K562 (cell line): ENCODE data around the gene EIF1. TPM values are rescaled to one million over a fixed set of nuclear protein-coding genes. Genes with fewer than 3 reads are reported as not detected.

Experiments
- LCOR ChIP-seq: sonication (generic); formaldehyde crosslinking; IDR thresholded peaks from 2 replicates; pipeline ENCODE4 v1.8.0; 2022; ENCODE audit warnings: mild to moderate bottlenecking, missing genetic modification reagents
- NRF1 ChIP-seq, 2 experiments: fragments of 450-650 bp; IDR thresholded peaks in 1 of 2; conservative IDR thresholded peaks in 1 of 2; 2 replicates each; pipeline ENCODE4 v1.6.1; 2014; ENCODE audit warnings: mild to moderate bottlenecking in 2 of 2
- PPARD ChIP-seq: fragments of 250-450 bp; sonication (Bioruptor Pico); IDR thresholded peaks from 2 replicates; pipeline ENCODE4 v1.8.0; 2022; ENCODE audit warnings: inconsistent platforms, mild to moderate bottlenecking, moderate library complexity
- SREBF1 ChIP-seq: fragments of 150-350 bp; IDR thresholded peaks from 2 replicates; pipeline ENCODE4 v1.6.1; 2014; ENCODE audit warnings: antibody characterized with exemption, low read depth, low read length, borderline replicate concordance
- STAT5A ChIP-seq: IDR thresholded peaks from 2 replicates; pipeline ENCODE4 v1.6.1; 2012; ENCODE audit warnings: low read length, inconsistent platforms, borderline replicate concordance
- ZC3H11A ChIP-seq: IDR thresholded peaks from 2 replicates; pipeline ENCODE4 v1.6.1; 2012; ENCODE audit warnings: low read depth, low read length, improper control_type of control experiment
- ZNF239 ChIP-seq: fragments of 250-450 bp; sonication (Bioruptor Pico); IDR thresholded peaks from 2 replicates; pipeline ENCODE4 v1.4.0; 2020; ENCODE audit warnings: mild to moderate bottlenecking
- ZNF561 ChIP-seq: fragments of 450-650 bp; formaldehyde crosslinking; conservative IDR thresholded peaks from 2 replicates; pipeline ENCODE4 v1.4.0; 2020; ENCODE audit warnings: mild to moderate bottlenecking, moderate library complexity
- ZNF644 ChIP-seq: fragments of 200-800 bp; sonication (Bioruptor generic); IDR thresholded peaks from 2 replicates; pipeline ENCODE4 v1.6.1; 2016; ENCODE audit warnings: low read depth, missing genetic modification characterization, missing compliant biosample characterization
- ZNF766 ChIP-seq: fragments of 200-800 bp; sonication (Bioruptor generic); conservative IDR thresholded peaks from 2 replicates; pipeline ENCODE4 v1.6.1; 2016; ENCODE audit warnings: missing genetic modification characterization, missing compliant biosample characterization
- polyA plus RNA-seq, 8 experiments: library from polyadenylated mRNA; depleted of rRNA in 4 of 8; stranded (reverse) in 5 of 8; unstranded in 3 of 8; fragments of >200 nt; fragmentation: Nextera tagmentation in 2 of 8; fragmentation: Illumina TruSeq in 1 of 8; extraction: Ambion mirVana in 2 of 8; extraction: Trizol in 1 of 8; gene quantifications; 2 replicates each; pipeline versions ENCODE4 v1.2.1 to v1.2.3, GENCODE V29; 2011 to 2014; ENCODE audit warnings: inconsistent platforms in 1 of 8, missing spikeins in 1 of 8
- total RNA-seq, 7 experiments: library from RNA; depleted of rRNA in 6 of 7; stranded (reverse); fragments of >200 nt in 6 of 7; fragmentation: Illumina TruSeq in 2 of 7; extraction: Trizol in 2 of 7; gene quantifications; 2 replicates each; pipeline versions ENCODE4 v1.2.1 to v1.2.3, GENCODE V29; 2011 to 2021; ENCODE audit warnings: low replicate concordance in 1 of 7
- TF ChIP-seq, protein P1 (sequence below): sonication (generic); formaldehyde crosslinking; IDR thresholded peaks from 2 replicates; pipeline ENCODE4 v1.8.0; 2023; ENCODE audit warnings: missing genetic modification reagents, mild to moderate bottlenecking, borderline replicate concordance
- TF ChIP-seq, protein P2 (sequence below): fragments of 250-450 bp; sonication (Bioruptor Pico); IDR thresholded peaks from 2 replicates; pipeline ENCODE4 v1.4.0; 2020; ENCODE audit warnings: mild to moderate bottlenecking, moderate library complexity
- TF ChIP-seq, protein P3 (sequence below): fragments of 250-450 bp; sonication (Bioruptor Pico); IDR thresholded peaks from 2 replicates; pipeline ENCODE4 v1.8.0; 2021; ENCODE audit warnings: borderline replicate concordance, mild to moderate bottlenecking, moderate library complexity; ENCODE audit not compliant: poor library complexity, severe bottlenecking
- TF ChIP-seq, protein P4 (sequence below): fragments of 450-650 bp; formaldehyde crosslinking; IDR thresholded peaks from 2 replicates; pipeline ENCODE4 v1.4.0; 2020; ENCODE audit warnings: mild to moderate bottlenecking, mixed read lengths
- TF ChIP-seq, protein P5 (sequence below): fragments of 450-650 bp; formaldehyde crosslinking; IDR thresholded peaks from 2 replicates; pipeline ENCODE4 v1.4.0; 2022; ENCODE audit warnings: missing genetic modification characterization

The EIF1 gene
- total and polyA plus RNA-seq, 9 of the 15 experiments (the other 6 are each of a cell fraction or from before 2014, with no cell fraction given), result 67.0 to 1,204 (median 320) TPM

DNA sequence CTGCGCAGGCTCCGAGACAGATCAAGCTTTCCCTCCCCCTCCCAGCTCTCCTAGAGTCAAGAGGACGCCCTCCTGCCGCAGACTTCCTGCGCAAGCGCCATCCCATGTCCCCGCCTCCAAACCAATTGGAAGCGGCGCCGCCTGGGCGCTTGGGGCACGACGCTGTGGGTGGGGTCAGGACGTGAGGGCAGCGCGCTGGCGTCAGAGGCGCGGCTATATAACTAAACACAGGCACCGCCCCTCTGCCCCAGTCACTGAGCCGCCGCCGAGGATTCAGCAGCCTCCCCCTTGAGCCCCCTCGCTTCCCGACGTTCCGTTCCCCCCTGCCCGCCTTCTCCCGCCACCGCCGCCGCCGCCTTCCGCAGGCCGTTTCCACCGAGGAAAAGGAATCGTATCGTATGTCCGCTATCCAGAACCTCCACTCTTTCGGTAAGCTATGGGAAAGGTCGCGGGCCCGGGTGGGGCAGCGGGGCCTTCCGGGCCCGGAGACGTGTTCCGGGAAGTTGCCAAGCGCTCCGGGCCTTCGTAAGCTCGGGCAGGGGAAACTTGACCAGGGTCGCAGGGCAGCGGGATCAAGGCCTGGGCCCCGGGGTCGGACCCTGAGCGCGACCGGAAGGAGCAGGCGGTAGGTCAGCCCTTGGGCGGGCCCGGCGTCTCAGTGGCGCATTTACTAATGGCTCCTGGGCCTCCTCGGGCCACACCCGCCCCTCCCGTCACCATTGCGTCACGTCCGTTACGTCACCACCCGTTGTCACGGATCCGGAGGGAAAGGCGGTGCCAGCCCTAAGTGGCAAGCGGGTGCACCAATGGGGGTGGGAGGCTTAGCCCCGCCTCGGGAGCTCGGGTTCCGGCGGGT is at the start of gene EIF1 (continued):
- TF ChIP-seq, protein P1, sequence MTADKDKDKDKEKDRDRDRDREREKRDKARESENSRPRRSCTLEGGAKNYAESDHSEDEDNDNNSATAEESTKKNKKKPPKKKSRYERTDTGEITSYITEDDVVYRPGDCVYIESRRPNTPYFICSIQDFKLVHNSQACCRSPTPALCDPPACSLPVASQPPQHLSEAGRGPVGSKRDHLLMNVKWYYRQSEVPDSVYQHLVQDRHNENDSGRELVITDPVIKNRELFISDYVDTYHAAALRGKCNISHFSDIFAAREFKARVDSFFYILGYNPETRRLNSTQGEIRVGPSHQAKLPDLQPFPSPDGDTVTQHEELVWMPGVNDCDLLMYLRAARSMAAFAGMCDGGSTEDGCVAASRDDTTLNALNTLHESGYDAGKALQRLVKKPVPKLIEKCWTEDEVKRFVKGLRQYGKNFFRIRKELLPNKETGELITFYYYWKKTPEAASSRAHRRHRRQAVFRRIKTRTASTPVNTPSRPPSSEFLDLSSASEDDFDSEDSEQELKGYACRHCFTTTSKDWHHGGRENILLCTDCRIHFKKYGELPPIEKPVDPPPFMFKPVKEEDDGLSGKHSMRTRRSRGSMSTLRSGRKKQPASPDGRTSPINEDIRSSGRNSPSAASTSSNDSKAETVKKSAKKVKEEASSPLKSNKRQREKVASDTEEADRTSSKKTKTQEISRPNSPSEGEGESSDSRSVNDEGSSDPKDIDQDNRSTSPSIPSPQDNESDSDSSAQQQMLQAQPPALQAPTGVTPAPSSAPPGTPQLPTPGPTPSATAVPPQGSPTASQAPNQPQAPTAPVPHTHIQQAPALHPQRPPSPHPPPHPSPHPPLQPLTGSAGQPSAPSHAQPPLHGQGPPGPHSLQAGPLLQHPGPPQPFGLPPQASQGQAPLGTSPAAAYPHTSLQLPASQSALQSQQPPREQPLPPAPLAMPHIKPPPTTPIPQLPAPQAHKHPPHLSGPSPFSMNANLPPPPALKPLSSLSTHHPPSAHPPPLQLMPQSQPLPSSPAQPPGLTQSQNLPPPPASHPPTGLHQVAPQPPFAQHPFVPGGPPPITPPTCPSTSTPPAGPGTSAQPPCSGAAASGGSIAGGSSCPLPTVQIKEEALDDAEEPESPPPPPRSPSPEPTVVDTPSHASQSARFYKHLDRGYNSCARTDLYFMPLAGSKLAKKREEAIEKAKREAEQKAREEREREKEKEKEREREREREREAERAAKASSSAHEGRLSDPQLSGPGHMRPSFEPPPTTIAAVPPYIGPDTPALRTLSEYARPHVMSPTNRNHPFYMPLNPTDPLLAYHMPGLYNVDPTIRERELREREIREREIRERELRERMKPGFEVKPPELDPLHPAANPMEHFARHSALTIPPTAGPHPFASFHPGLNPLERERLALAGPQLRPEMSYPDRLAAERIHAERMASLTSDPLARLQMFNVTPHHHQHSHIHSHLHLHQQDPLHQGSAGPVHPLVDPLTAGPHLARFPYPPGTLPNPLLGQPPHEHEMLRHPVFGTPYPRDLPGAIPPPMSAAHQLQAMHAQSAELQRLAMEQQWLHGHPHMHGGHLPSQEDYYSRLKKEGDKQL (CRISPR knock-in tag), result 0 out of 2 replicates have a peak, but pooled peaks have one; percentile 65
- TF ChIP-seq, protein P2, sequence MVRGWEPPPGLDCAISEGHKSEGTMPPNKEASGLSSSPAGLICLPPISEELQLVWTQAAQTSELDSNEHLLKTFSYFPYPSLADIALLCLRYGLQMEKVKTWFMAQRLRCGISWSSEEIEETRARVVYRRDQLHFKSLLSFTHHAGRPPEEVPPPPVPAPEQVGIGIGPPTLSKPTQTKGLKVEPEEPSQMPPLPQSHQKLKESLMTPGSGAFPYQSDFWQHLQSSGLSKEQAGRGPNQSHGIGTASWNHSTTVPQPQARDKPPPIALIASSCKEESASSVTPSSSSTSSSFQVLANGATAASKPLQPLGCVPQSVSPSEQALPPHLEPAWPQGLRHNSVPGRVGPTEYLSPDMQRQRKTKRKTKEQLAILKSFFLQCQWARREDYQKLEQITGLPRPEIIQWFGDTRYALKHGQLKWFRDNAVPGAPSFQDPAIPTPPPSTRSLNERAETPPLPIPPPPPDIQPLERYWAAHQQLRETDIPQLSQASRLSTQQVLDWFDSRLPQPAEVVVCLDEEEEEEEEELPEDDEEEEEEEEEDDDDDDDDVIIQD (CRISPR knock-in tag), result 0 out of 2 replicates have a peak, but pooled peaks have one; percentile 15
- TF ChIP-seq ZNF644 (tag) (no peak), ZNF239 (CRISPR knock-in tag) (no peak), ZNF561 (CRISPR knock-in tag) (no peak), LCOR (CRISPR knock-in tag) (peak; percentile 97; the same call in 1 of the 2 replicates), ZC3H11A (no peak), SREBF1 (no peak), NRF1 (conservative IDR thresholded peaks at IDR 0.05 in 1 of 2, IDR thresholded peaks at IDR 0.05 in 1 of 2) (peak; percentile 99), PPARD (no peak), ZNF766 (CRISPR knock-in tag) (no peak), STAT5A (no peak)
- TF ChIP-seq, protein P3, sequence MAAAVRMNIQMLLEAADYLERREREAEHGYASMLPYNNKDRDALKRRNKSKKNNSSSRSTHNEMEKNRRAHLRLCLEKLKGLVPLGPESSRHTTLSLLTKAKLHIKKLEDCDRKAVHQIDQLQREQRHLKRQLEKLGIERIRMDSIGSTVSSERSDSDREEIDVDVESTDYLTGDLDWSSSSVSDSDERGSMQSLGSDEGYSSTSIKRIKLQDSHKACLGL (CRISPR knock-in tag), result no peak
- TF ChIP-seq, protein P4, sequence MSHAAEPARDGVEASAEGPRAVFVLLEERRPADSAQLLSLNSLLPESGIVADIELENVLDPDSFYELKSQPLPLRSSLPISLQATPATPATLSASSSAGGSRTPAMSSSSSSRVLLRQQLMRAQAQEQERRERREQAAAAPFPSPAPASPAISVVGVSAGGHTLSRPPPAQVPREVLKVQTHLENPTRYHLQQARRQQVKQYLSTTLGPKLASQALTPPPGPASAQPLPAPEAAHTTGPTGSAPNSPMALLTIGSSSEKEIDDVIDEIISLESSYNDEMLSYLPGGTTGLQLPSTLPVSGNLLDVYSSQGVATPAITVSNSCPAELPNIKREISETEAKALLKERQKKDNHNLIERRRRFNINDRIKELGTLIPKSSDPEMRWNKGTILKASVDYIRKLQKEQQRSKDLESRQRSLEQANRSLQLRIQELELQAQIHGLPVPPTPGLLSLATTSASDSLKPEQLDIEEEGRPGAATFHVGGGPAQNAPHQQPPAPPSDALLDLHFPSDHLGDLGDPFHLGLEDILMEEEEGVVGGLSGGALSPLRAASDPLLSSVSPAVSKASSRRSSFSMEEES (CRISPR knock-in tag), result no peak; the same call in 1 of the 2 replicates
- TF ChIP-seq, protein P5, sequence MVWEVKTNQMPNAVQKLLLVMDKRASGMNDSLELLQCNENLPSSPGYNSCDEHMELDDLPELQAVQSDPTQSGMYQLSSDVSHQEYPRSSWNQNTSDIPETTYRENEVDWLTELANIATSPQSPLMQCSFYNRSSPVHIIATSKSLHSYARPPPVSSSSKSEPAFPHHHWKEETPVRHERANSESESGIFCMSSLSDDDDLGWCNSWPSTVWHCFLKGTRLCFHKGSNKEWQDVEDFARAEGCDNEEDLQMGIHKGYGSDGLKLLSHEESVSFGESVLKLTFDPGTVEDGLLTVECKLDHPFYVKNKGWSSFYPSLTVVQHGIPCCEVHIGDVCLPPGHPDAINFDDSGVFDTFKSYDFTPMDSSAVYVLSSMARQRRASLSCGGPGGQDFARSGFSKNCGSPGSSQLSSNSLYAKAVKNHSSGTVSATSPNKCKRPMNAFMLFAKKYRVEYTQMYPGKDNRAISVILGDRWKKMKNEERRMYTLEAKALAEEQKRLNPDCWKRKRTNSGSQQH (CRISPR knock-in tag), result peak; percentile 93
